Esophagus squamous epithelium (tissue), 5 donors: ENCODE data around the gene CACUL1. TPM values are rescaled to one million over a fixed set of nuclear protein-coding genes. Genes with fewer than 3 reads are reported as not detected.
"Not testable (repeated sequence)": the region's sequence is repeated elsewhere in the genome, so short reads cannot be mapped to it uniquely, and the experiment has no call there.

Source experiments
- DNase-seq: peaks from one replicate; lab custom pipeline; 2025; lab: John Stamatoyannopoulos, UW
- H3K27ac ChIP-seq, 4 donors: fragments of 200-600 bp; sonication (generic); one replicate each; pipeline ENCODE4 v1.5.1; 2016 to 2019; ENCODE audit warnings: mild to moderate bottlenecking in 1 of 4
- H3K27me3 ChIP-seq, 4 donors: fragments of 200-600 bp; sonication (generic); 1 replicate in 3 of 4; 2 replicates in 1 of 4; pipeline versions ENCODE4 v1.5.1 to v1.6.0; 2017 to 2021; ENCODE audit warnings: antibody characterized with exemption in 1 of 4
- H3K36me3 ChIP-seq, 3 donors: fragments of 200-600 bp; sonication (generic); one replicate each; pipeline ENCODE4 v1.5.1; 2016 to 2019
- H3K4me1 ChIP-seq, 3 donors: fragments of 200-600 bp; sonication (generic); one replicate each; pipeline ENCODE4 v1.5.1; 2017 to 2019
- H3K4me3 ChIP-seq, 4 donors: fragments of 200-600 bp; sonication (generic); 1 replicate in 3 of 4; 2 replicates in 1 of 4; pipeline ENCODE4 v1.5.1; 2016 to 2019; ENCODE audit warnings: mild to moderate bottlenecking in 2 of 4, moderate library complexity in 1 of 4
- H3K9me3 ChIP-seq, 3 donors: fragments of 200-600 bp; sonication (generic); one replicate each; pipeline ENCODE4 v1.5.1; 2016 to 2019
- POLR2A ChIP-seq, 4 donors: fragments of 450-650 bp; IDR thresholded peaks; one replicate each; pipeline ENCODE4 v1.6.1; 2017; ENCODE audit warnings: antibody characterized with exemption in 4 of 4, mild to moderate bottlenecking in 4 of 4, moderate library complexity in 3 of 4
- WGBS, 2 donors: methylation state at CpG; one replicate each; pipeline ENCODE4 v1.1.5; 2018; 5-methylcytosine and 5-hydroxymethylcytosine counted together
- intact Hi-C: fragments of 100-400 bp; cut with DNase I; formaldehyde crosslinking; loops from one replicate; pipeline ENCODE4 v1.15.0; 2022
- total RNA-seq, 4 donors: library from RNA; depleted of rRNA; stranded (reverse); fragments of >200 nt; gene quantifications; one replicate each; pipeline ENCODE4 v1.1.0, GENCODE V29; 2016
- TF ChIP-seq, protein P1 (sequence below), 6 experiments: fragments of 450-650 bp in 4 of 6; fragments of 200-600 bp in 2 of 6; sonication (generic) in 2 of 6; IDR thresholded peaks; one replicate each; pipeline ENCODE4 v1.5.1; 2016 to 2019; ENCODE audit warnings: antibody characterized with exemption in 6 of 6, mild to moderate bottlenecking in 4 of 6, moderate library complexity in 4 of 6
- donor health status: DM: yes; HTN: yes; CAD: no.

CACUL1 gene
- total RNA-seq, 4 donors from 2014 or later = 23.7 to 36.6 (median 31.4) TPM

GRCh38 chr10:118752409-118752808, 2.4 kb downstream of the CACUL1 start:
- no peaks in the 10 kb centered on the region for H3K9me3 ChIP-seq
- 85 to 92% methylated on average over 3 of the region's 3 CpGs for WGBS, 2 donors
- H3K27ac ChIP-seq = no peak overlapping the region
- intact Hi-C loops = no loop called here
- DNase-seq = no peak
- no peaks in the 10 kb centered on the region for H3K36me3 ChIP-seq
- no peak for TF ChIP-seq POLR2A (IDR thresholded peaks at IDR 0.05)
- TF ChIP-seq, protein P1, sequence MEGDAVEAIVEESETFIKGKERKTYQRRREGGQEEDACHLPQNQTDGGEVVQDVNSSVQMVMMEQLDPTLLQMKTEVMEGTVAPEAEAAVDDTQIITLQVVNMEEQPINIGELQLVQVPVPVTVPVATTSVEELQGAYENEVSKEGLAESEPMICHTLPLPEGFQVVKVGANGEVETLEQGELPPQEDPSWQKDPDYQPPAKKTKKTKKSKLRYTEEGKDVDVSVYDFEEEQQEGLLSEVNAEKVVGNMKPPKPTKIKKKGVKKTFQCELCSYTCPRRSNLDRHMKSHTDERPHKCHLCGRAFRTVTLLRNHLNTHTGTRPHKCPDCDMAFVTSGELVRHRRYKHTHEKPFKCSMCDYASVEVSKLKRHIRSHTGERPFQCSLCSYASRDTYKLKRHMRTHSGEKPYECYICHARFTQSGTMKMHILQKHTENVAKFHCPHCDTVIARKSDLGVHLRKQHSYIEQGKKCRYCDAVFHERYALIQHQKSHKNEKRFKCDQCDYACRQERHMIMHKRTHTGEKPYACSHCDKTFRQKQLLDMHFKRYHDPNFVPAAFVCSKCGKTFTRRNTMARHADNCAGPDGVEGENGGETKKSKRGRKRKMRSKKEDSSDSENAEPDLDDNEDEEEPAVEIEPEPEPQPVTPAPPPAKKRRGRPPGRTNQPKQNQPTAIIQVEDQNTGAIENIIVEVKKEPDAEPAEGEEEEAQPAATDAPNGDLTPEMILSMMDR (IDR thresholded peaks at IDR 0.05) = no peak
- peaks cover 5 to 45% (median 18%) of the 10 kb centered on the region in 3 donors for H3K4me1 ChIP-seq
- H3K4me3 ChIP-seq = peak overlapping the region in 2 of 4 donors; percentile 93 to 98
- H3K27me3 ChIP-seq = no peaks in the 10 kb centered on the region

DNA sequence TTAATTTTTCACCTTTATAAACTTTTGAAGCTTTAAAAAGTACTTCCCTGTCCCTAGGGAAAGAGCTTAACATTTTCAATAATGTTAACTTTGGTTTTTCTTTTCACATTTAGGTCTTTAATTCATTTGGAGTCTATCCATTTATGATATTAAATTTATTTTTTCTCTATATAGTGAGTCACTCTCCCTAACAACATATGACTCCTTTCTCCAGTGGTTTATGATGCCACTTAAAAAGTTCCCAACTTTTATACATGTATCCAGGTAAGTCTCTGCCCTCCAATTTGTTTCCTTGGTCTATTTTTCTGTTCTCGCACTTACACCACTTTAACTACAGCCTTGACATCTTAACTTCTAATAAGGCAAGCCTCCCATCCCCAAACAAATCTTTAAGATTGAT, 3.5 kb downstream of the CACUL1 start:
- intact Hi-C loops = no loop called here
- Histone ChIP-seq H3K4me1 (peaks cover 5 to 45% (median 18%) of the 10 kb centered on the region in 3 donors), H3K36me3 (no peaks in the 10 kb centered on the region), H3K9me3 (no peaks in the 10 kb centered on the region), H3K27me3 (no peaks in the 10 kb centered on the region), H3K27ac (no peak overlapping the region), H3K4me3 (no peak overlapping the region)
- TF ChIP-seq POLR2A (IDR thresholded peaks at IDR 0.05) = no peak
- TF ChIP-seq, protein P1 (IDR thresholded peaks at IDR 0.05) = no peak
- no peak for DNase-seq
- 93 to 100% methylated on average over 1 of the region's 1 CpG for WGBS, 2 donors

GRCh38 chr10:118748041-118748440, 6.7 kb downstream of the CACUL1 start:
- H3K4me1 ChIP-seq = peaks cover 0 to 53% (median 24%) of the 10 kb centered on the region in 3 donors
- no peaks in the 10 kb centered on the region for H3K36me3 ChIP-seq

DNA sequence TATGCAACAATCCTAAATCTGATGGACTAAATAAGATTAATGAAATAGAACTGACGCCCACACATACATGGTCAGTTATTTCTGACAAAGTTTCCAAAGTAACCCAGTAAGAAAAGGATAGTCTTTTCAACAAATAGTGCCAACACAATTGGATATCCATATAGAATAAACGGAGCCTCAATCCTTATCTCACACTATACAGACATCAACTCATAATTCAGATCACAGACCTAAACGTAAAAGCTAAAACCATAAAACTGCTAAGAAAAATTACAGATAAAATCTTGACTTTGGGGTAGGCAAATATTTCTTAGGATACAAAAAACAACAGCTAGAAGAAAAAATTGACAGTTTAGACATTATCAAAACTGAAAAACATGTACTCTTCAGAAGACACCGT, 8.5 kb downstream of the CACUL1 start:
- Histone ChIP-seq H3K9me3 (no peaks in the 10 kb centered on the region), H3K27ac (no peak overlapping the region), H3K36me3 (no peaks in the 10 kb centered on the region), H3K4me1 (peaks cover 6 to 52% (median 29%) of the 10 kb centered on the region in 3 donors), H3K27me3 (no peaks in the 10 kb centered on the region), H3K4me3 (no peak overlapping the region)
- DNase-seq = no peak
- WGBS, 2 donors = 79 to 83% methylated on average over 4 of the region's 4 CpGs
- intact Hi-C loops = no loop called here
- no peak for TF ChIP-seq POLR2A (IDR thresholded peaks at IDR 0.05)

More at GRCh38 chr10:118748041-118748440, 6.7 kb downstream of the CACUL1 start:
- Histone ChIP-seq H3K9me3 (no peaks in the 10 kb centered on the region), H3K27me3 (no peaks in the 10 kb centered on the region), H3K27ac (no peak overlapping the region), H3K4me3 (no peak overlapping the region)
- intact Hi-C loops = no loop called here
- 87 to 91% methylated on average over 4 to 6 of the region's 6 CpGs for WGBS, 2 donors
- TF ChIP-seq POLR2A (IDR thresholded peaks at IDR 0.05) = no peak
- TF ChIP-seq, protein P1 (IDR thresholded peaks at IDR 0.05) = no peak
- no peak for DNase-seq

DNA sequence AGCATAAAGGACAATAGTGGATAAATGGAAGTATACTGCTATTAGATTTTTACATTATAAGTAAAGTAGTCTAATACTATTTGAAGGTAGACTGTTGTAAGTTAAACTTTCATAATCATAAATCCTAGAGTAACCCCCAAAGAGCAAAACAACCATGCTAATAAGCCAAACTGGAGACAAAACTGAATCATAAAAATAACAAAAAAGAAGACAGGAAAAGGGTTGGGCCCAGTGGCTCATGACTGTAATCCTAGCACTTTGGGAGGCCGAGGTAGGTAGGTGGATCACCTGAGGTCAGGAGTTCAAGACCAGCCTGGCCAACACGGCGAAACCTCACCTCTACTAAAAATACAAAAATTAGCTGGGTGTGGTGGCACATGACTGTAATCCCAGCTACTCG, 9.7 kb downstream of the CACUL1 start:
- no peaks in the 10 kb centered on the region for H3K27me3 ChIP-seq
- H3K27ac ChIP-seq = peak overlapping the region in 1 of 4 donors; percentile 42
- no peaks in the 10 kb centered on the region for H3K36me3 ChIP-seq
- DNase-seq = no peak
- intact Hi-C loops = no loop called here
- H3K9me3 ChIP-seq = no peaks in the 10 kb centered on the region
- WGBS, 2 donors = 71 to 77% methylated on average over 4 of the region's 4 CpGs
- no peak for TF ChIP-seq POLR2A (IDR thresholded peaks at IDR 0.05)
- TF ChIP-seq, protein P1 (IDR thresholded peaks at IDR 0.05) = no peak
- no peak overlapping the region for H3K4me3 ChIP-seq
- H3K4me1 ChIP-seq = peaks cover 6 to 54% (median 29%) of the 10 kb centered on the region in 3 donors

DNA sequence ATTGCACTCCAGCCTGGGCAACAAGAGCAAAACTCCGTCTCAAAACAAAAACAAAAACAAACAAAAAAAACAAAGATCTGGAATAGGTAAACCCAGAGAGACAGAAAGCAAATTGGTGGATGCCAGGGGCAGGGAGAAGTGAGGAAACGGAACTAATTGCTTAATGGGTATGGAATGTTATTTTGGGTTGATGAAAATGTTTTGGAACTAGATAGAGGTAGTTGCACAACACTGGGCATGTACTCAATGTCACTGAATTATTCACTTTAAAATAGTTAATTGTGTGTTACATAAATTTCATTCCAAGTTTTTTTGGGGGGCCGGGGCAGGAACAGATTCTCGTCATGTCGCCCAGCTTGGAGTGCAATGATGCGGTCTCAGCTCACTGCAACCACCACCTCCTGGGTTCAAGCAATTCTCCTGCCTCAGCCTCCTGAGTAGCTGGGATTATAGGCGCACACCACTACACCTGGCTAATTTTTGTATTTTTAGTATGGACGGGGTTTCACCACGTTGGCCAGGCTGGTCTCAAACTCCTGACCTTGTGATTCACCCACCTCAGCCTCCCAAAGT, 10.3 kb downstream of the CACUL1 start:
- DNase-seq, H3K9me3 ChIP-seq, H3K4me3 ChIP-seq, H3K36me3 ChIP-seq, H3K27me3 ChIP-seq, intact Hi-C loops: not testable (repeated sequence)
- H3K4me1 ChIP-seq = peaks cover 6 to 60% (median 29%) of the 10 kb centered on the region in 3 donors
- H3K27ac ChIP-seq = peak overlapping the region in 3 of 4 donors; percentile 42 to 66 (median 49)
- WGBS, 2 donors = 72% methylated on average over 9 of the region's 9 CpGs
